SJSA1 (cell line): Measurements from ENCODE around the gene ZNF500. TPM values are rescaled to one million over a fixed set of nuclear protein-coding genes. Genes with fewer than 3 reads are reported as not detected.

Source experiments
- DNase-seq, 2 experiments: peaks; one replicate each; pipeline ENCODE4 v3.0.0-alpha.2; 2015 to 2020; ENCODE audit warnings: low spot score in 2 of 2, low read depth in 1 of 2
- H3K27ac ChIP-seq: fragments of 250-450 bp; sonication (Bioruptor Pico); 2 replicates; pipeline ENCODE4 v1.5.1; 2020; ENCODE audit warnings: mild to moderate bottlenecking, moderate library complexity
- H3K27me3 ChIP-seq: fragments of 250-450 bp; sonication (Bioruptor Pico); replicated peaks from 2 replicates; pipeline ENCODE4 v1.5.1; 2020; ENCODE audit warnings: mild to moderate bottlenecking, moderate library complexity
- H3K36me3 ChIP-seq: fragments of 250-450 bp; sonication (Bioruptor Pico); 2 replicates; pipeline ENCODE4 v1.5.1; 2020; ENCODE audit warnings: mild to moderate bottlenecking
- H3K4me1 ChIP-seq: fragments of 250-450 bp; sonication (Bioruptor Pico); replicated peaks from 2 replicates; pipeline ENCODE4 v1.6.1; 2021; ENCODE audit warnings: mild to moderate bottlenecking
- H3K4me3 ChIP-seq: fragments of 250-450 bp; sonication (Bioruptor Pico); 2 replicates; pipeline ENCODE4 v1.5.1; 2020; ENCODE audit warnings: mild to moderate bottlenecking
- H3K9me3 ChIP-seq: fragments of 250-450 bp; sonication (Bioruptor Pico); replicated peaks from 2 replicates; pipeline ENCODE4 v1.5.1; 2020; ENCODE audit warnings: mild to moderate bottlenecking
- total RNA-seq: library from RNA; depleted of rRNA; stranded (reverse); fragments of >200 nt; shearing (Covaris generic); gene quantifications from 2 replicates; pipeline ENCODE4 v1.2.3, GENCODE V29; 2014

Gene ZNF500
- total RNA-seq, 1 experiment from 2014 or later = 8.8 TPM

DNA sequence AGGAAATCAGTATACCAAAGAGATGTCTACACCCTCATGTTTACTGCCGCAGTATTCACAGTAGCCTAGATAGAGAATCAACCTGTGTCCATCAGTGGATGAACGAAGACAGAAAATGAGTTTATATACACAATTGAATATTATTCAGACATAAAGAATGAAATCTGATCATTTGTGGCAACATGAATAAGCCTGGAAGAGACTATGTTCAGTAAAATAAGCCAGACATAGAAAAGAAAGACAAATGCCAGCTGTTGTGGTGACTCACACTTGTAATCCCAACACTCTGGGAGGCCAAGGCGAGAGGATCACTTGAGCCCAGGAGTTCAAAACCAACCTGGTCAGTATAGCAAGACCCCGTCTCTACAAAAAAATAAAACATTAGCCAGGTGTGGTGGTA lies 57.5 kb downstream of the ZNF500 start:
- H3K27me3 ChIP-seq = no peaks in the 10 kb centered on the region
- no peak overlapping the region for H3K4me3 ChIP-seq
- DNase-seq = no peak
- H3K4me1 ChIP-seq = no peaks in the 10 kb centered on the region
- no peak overlapping the region for H3K27ac ChIP-seq
- H3K9me3 ChIP-seq = no peaks in the 10 kb centered on the region
- peaks cover 42% of the 10 kb centered on the region for H3K36me3 ChIP-seq

DNA sequence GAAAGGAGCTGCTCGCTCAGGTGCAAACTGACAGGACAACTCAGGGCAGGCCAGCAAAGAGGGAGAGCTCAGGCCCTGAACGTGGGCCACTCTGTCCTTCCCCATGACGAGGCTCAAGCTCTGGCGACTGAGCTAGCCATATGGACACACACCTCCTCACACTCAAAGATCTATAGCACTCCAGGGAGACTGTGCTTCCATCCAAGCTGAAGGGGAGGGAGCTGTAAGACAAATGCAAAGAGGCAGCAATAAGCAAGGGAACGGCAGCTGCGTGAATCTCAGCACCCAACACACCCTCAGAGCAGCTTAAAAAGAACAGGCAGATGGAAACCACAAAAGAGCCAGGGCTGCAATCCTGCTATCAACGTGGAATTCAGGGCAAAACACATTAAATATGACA lies 60.1 kb downstream of the ZNF500 start:
- H3K4me3 ChIP-seq = no peak overlapping the region
- no peak for DNase-seq
- no peaks in the 10 kb centered on the region for H3K9me3 ChIP-seq
- H3K36me3 ChIP-seq = peaks cover 34% of the 10 kb centered on the region
- H3K27me3 ChIP-seq = no peaks in the 10 kb centered on the region
- H3K27ac ChIP-seq = no peak overlapping the region
- H3K4me1 ChIP-seq = no peaks in the 10 kb centered on the region

DNA sequence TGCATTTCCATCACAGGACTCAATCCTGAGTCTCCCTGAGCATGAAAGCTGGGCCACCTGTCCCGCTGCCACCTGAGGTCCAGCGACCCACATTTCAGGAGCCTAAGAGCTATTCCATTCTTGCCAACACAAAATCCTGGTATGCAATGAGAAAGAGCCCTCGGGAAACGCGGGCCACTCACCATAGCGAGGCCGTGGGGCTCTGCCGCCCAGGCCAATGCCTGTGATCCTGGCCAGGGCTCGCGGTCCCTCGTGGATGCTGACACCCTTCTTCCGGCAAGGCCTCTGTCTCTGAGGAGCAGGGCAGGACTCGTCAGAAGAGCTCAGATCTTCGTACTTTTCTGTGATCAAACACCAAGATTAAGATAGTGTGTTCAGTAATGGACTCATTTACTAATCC lies 62.0 kb downstream of the ZNF500 start:
- H3K4me3 ChIP-seq = no peak overlapping the region
- no peaks in the 10 kb centered on the region for H3K27me3 ChIP-seq
- no peak for DNase-seq
- H3K4me1 ChIP-seq = no peaks in the 10 kb centered on the region
- peaks cover 47% of the 10 kb centered on the region for H3K36me3 ChIP-seq
- H3K27ac ChIP-seq = no peak overlapping the region
- no peaks in the 10 kb centered on the region for H3K9me3 ChIP-seq

DNA sequence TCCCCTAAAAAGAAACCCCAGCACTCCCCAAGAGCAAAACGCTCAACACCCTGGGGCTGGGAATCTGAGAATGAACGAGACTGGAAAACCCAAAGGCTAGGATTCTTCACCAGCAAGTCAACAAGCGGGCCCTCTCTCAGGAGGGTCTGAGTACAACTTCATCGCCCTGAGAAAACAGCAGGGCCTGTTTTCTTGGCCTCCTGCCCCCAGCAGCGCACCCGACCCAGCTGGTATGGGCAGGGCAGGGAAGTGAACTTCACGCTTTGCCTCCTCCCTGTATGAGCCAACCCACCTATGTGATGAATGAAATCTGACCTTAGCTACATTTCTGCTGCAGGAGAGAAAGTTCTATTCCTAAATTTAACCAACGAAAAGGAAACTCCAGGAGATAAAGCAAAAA lies 62.5 kb downstream of the ZNF500 start:
- H3K27me3 ChIP-seq = no peaks in the 10 kb centered on the region

DNA sequence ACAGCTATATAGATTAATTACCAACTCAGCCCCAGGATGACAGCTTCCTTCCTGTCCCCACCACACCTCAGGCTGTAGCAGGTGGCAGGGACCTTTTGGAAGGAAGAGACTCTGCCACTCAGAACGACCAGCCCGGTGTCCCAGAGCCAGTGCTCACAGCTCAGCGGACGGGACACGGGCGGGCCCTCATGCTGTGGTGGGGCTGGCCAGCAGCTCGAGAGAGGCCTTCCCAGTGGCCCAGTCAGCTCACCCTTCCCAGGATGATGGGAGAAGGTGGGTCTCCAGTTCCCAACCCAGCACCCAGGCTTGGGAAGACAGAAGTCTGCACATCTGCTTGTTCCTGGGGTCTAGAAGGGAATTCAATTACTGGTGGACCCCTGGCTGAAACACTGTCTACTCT lies 63.1 kb downstream of the ZNF500 start:
- no peaks in the 10 kb centered on the region for H3K9me3 ChIP-seq
- H3K27me3 ChIP-seq = no peaks in the 10 kb centered on the region
- H3K4me3 ChIP-seq = no peak overlapping the region
- DNase-seq = no peak
- peaks cover 57% of the 10 kb centered on the region for H3K36me3 ChIP-seq
- H3K4me1 ChIP-seq = no peaks in the 10 kb centered on the region
- no peak overlapping the region for H3K27ac ChIP-seq

More for the DNA sequence above, 62.5 kb downstream of the ZNF500 start:
- no peak for DNase-seq
- H3K9me3 ChIP-seq = no peaks in the 10 kb centered on the region
- peaks cover 51% of the 10 kb centered on the region for H3K36me3 ChIP-seq
- no peak overlapping the region for H3K4me3 ChIP-seq
- H3K4me1 ChIP-seq = no peaks in the 10 kb centered on the region
- H3K27ac ChIP-seq = no peak overlapping the region

DNA sequence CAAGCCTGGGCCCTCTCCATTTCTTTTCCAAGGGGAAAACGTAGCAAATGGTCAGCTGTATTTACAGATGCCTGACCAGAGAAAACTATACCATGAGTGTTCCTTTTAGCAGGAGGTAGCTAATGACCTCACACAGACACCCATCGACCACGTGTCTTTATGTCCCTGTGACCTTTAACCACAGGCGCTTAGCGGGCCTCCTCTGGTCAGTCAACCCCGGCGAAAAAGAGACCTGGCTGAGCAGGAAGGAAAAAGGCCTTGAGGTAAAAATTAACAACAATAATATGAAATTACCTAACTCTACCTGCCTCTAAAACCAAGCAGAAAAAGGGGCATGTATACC lies 64.5 kb downstream of the ZNF500 start:
- H3K4me3 ChIP-seq = no peak overlapping the region
- H3K27me3 ChIP-seq = no peaks in the 10 kb centered on the region
- H3K36me3 ChIP-seq = peaks cover 65% of the 10 kb centered on the region
- H3K9me3 ChIP-seq = no peaks in the 10 kb centered on the region
- H3K27ac ChIP-seq = no peak overlapping the region
- DNase-seq = no peak
- H3K4me1 ChIP-seq = no peaks in the 10 kb centered on the region

GRCh38 chr16:4701791-4702465 lies 65.0 kb downstream of the ZNF500 start:
- H3K4me1 ChIP-seq = no peaks in the 10 kb centered on the region
- H3K36me3 ChIP-seq = peaks cover 65% of the 10 kb centered on the region
- H3K4me3 ChIP-seq = no peak overlapping the region

GRCh38 chr16:4700997-4701743 lies 65.8 kb downstream of the ZNF500 start:
- Histone ChIP-seq H3K36me3 (peaks cover 66% of the 10 kb centered on the region), H3K9me3 (no peaks in the 10 kb centered on the region)

More at GRCh38 chr16:4701791-4702465, 65.0 kb downstream of the ZNF500 start:
- Histone ChIP-seq H3K27ac (no peak overlapping the region), H3K27me3 (no peaks in the 10 kb centered on the region), H3K9me3 (no peaks in the 10 kb centered on the region)
- no peak for DNase-seq

DNA sequence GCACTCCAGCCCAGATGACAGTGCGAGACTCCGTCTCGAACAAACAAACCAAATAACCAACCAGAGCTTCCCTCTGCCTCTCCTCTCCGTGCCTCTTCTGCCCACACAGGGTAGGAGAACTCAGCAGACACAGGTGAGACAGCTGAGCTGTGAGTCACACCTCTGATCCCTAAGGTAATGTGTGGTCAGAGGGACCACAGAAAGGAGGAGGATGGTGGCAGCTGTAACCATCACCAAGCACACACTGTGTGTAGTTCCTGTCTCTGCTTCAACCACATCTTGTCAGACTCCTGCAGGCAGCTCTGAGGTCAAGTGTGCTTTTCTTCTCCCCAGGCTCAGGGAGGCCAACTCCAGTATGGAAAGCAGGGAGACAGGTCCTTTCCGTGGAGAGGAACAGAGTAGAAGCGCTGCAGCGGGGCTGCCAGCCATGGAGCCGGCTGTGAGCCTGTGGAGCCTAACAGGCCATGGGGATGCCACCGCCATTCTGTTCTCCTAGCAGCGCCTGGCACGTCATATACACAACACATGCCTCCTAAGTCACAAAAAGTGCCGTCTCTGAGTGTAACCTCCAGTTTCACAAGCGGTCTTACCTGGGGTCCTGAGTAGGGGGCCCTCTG lies 66.5 kb downstream of the ZNF500 start:
- H3K36me3 ChIP-seq = peaks cover 73% of the 10 kb centered on the region
- no peak overlapping the region for H3K27ac ChIP-seq
- H3K4me1 ChIP-seq = no peaks in the 10 kb centered on the region
- no peak for DNase-seq
- no peak overlapping the region for H3K4me3 ChIP-seq
- no peaks in the 10 kb centered on the region for H3K9me3 ChIP-seq
- H3K27me3 ChIP-seq = no peaks in the 10 kb centered on the region

More at GRCh38 chr16:4700997-4701743, 65.8 kb downstream of the ZNF500 start:
- Histone ChIP-seq H3K4me1 (no peaks in the 10 kb centered on the region), H3K27me3 (no peaks in the 10 kb centered on the region), H3K27ac (no peak overlapping the region), H3K4me3 (no peak overlapping the region)
- DNase-seq = no peak

DNA sequence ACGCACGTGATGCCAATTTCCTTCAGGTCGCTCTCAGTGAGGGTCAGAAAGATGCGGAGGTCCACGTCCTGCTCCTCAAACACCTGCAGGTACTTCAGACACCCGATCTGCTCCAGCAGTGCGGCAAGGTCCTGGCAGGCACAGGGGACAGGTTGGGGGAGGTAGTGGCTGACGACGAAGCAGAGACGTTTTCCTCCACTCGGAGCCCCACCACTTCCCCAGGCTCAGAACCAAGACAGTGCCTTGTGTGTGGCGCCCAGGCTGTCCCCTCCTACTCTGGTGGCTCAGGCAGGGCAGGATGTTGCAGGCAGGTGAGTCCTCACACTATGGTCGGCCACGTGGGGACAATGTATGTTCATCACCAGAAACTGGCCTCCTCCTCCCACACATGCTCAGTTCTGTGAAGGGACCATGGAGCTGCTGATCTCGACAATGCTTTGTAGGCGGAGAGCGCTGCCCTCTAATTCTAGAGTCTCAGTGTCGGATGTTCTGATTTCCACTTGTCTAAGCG lies 67.9 kb downstream of the ZNF500 start:
- no peak for DNase-seq
- Histone ChIP-seq H3K36me3 (peaks cover 74% of the 10 kb centered on the region), H3K9me3 (no peaks in the 10 kb centered on the region), H3K27ac (no peak overlapping the region), H3K27me3 (no peaks in the 10 kb centered on the region), H3K4me3 (no peak overlapping the region), H3K4me1 (peaks cover 4% of the 10 kb centered on the region)

DNA sequence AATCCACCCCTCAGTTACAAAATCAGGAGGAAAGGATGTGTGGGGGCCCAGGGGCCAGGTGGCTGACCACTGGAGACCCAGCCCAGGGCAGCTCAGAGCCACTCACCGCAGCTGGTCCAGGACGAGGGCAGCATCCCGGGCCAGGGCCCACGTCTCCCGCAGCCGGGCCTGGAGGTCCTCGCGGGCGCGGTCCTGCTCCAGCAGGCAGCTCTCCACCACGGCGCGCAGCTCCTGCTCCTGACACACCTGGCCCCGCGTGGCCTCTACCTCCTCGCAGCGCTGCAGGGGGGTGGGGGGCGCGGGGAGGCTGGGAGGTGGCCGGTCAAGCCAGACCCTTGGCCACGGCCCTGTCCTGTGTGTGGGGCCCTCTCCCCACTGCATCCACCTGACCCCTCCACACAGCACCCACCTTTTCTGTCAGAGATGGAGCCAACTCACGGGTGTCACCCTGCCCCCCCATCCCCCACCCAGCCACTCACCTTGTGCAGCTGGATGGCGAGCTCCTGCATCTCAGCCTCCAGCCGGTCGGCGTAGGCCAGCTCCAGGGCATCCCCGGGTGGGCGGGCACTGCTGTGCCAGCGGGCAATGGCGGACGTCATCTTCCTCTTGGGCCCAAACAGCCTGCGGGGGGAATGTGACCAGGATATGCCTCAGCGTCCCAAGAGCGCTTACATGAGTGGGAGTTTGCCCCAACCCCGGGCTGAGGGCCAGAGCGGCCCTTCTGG lies 68.5 kb downstream of the ZNF500 start:
- Histone ChIP-seq H3K27me3 (no peaks in the 10 kb centered on the region), H3K9me3 (no peaks in the 10 kb centered on the region), H3K27ac (no peak overlapping the region), H3K4me3 (no peak overlapping the region), H3K36me3 (peaks cover 80% of the 10 kb centered on the region), H3K4me1 (peaks cover 4% of the 10 kb centered on the region)
- DNase-seq = no peak
